ENCODE results near the gene BTBD16. TPM values are rescaled to one million over a fixed set of nuclear protein-coding genes. Genes with fewer than 3 reads are reported as not detected.

Gene BTBD16
- total RNA-seq, 4 donors from 2014 or later: not detected

DNA sequence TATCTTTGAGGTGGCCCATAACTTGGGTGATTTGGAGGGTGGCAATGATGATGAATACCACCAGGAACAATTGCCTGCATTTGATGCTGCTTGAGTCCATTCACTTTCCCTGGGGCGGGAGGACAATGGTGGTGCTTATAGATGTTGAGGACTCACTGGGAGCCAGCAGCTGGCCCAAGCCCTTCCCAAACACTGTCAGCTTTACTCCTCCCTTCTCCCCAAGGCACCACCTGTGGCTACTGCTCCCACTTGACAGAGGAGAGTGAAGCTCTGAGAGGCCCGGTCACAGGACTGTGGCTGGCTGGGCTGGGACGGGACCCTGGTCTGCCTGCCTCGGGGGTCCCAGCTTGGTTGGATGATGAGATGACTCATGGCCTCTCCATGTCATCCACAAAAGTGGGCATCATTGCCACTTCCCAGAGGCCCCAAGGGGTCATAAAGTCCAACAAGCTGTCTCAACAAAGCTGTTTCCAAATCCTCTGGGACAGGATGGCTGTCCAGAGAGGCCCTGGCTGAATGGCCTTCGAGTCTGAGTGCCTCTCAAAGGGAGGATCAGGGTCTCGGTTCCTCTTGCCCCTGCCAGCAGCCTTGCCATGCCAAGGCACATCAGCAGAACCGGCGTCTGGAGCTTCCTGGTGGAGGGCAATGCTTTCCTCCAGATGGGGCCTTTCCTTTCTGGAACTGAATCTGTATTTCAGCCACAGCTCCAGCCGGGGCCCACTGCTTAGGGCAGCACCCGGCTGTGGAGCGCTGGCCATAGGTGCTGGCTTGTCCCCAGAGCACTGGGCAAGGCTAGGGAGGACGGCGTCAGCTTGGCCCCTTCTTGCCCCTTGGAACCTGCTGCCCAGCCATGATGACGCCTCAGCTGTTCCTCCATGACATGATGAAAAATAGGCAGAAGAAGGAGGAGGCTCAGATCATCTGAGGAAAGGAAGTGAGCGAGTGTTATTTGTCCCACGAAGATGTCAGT, 56.4 kb downstream of the BTBD16 start:
- no peak for TF ChIP-seq POLR2A (IDR thresholded peaks at IDR 0.05)
- TF ChIP-seq, protein P1, sequence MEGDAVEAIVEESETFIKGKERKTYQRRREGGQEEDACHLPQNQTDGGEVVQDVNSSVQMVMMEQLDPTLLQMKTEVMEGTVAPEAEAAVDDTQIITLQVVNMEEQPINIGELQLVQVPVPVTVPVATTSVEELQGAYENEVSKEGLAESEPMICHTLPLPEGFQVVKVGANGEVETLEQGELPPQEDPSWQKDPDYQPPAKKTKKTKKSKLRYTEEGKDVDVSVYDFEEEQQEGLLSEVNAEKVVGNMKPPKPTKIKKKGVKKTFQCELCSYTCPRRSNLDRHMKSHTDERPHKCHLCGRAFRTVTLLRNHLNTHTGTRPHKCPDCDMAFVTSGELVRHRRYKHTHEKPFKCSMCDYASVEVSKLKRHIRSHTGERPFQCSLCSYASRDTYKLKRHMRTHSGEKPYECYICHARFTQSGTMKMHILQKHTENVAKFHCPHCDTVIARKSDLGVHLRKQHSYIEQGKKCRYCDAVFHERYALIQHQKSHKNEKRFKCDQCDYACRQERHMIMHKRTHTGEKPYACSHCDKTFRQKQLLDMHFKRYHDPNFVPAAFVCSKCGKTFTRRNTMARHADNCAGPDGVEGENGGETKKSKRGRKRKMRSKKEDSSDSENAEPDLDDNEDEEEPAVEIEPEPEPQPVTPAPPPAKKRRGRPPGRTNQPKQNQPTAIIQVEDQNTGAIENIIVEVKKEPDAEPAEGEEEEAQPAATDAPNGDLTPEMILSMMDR (IDR thresholded peaks at IDR 0.05): no peak
- no peaks in the 10 kb centered on the region for H3K9me3 ChIP-seq
- intact Hi-C loops (cut with DNase I): no loop called here
- no peak overlapping the region for H3K27ac ChIP-seq
- no peak overlapping the region for H3K4me3 ChIP-seq
- peaks cover 2 to 26% (median 6%) of the 10 kb centered on the region in 3 donors for H3K4me1 ChIP-seq
- no peaks in the 10 kb centered on the region for H3K36me3 ChIP-seq
- DNase-seq: no peak
- WGBS, 2 donors: 75 to 94% methylated on average over 5 to 8 of the region's 16 CpGs
- no peaks in the 10 kb centered on the region for H3K27me3 ChIP-seq

DNA sequence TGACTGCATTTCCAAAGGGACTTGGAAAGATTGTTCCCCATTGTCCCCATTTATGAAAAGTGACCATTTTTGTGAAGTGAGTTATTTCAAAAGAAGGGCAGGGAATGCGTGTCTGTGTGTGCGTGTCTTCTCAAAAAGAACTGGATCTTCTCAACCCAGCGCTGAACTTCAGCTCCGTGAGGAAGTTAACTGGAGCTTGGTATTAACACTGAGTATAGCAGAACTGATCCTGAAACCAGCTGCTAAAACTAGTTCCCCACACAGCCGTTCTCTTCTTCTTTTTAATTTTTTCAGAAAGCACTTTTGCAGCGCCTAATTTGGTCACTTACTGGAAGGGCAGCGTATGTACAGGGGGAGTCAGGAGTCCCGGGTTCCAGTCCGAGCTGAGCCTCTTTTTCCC, 57.6 kb downstream of the BTBD16 start:
- no peaks in the 10 kb centered on the region for H3K36me3 ChIP-seq
- H3K4me3 ChIP-seq: no peak overlapping the region
- H3K9me3 ChIP-seq: no peaks in the 10 kb centered on the region
- intact Hi-C loops (cut with DNase I): no loop called here
- no peak for DNase-seq
- no peaks in the 10 kb centered on the region for H3K27me3 ChIP-seq
- peaks cover 0 to 15% (median 5%) of the 10 kb centered on the region in 3 donors for H3K4me1 ChIP-seq
- H3K27ac ChIP-seq: no peak overlapping the region
- 59 to 66% methylated on average over 9 of the region's 9 CpGs for WGBS, 2 donors
- TF ChIP-seq POLR2A (IDR thresholded peaks at IDR 0.05): no peak
- TF ChIP-seq, protein P1 (IDR thresholded peaks at IDR 0.05): no peak

GRCh38 chr10:122329416-122329815, 58.3 kb downstream of the BTBD16 start:
- Histone ChIP-seq H3K27me3 (no peaks in the 10 kb centered on the region), H3K27ac (no peak overlapping the region), H3K4me1 (peaks cover 0 to 9% (median 0%) of the 10 kb centered on the region in 3 donors), H3K9me3 (no peaks in the 10 kb centered on the region), H3K4me3 (no peak overlapping the region), H3K36me3 (no peaks in the 10 kb centered on the region)
- intact Hi-C loops (cut with DNase I): no loop called here
- no peak for DNase-seq
- no peak for TF ChIP-seq POLR2A (IDR thresholded peaks at IDR 0.05)
- TF ChIP-seq, protein P1 (IDR thresholded peaks at IDR 0.05): no peak
- 59 to 81% methylated on average over 2 to 7 of the region's 13 CpGs for WGBS, 2 donors

DNA sequence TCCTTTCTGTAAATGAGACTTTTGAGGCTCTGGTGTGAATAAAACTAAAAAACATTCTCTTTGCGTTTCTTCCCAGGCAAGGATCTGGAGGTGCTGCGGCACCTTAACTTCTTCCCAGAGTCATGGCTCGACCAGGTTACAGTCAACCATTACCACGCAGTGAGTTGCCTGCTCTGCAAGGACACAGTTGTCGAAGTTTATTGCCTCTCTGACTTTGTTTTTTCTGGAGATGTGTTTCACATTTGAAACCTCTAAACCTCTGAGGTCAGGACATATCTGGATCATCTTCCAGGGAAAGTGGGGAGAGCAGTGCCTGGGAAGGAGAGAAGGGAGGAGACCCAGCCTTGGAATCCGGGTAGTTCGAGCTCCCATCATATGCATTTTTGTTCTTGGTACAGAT, 60.0 kb downstream of the BTBD16 start:
- 74 to 91% methylated on average over 5 to 7 of the region's 7 CpGs for WGBS, 2 donors
- H3K9me3 ChIP-seq: no peaks in the 10 kb centered on the region
- no peaks in the 10 kb centered on the region for H3K36me3 ChIP-seq
- no peak for DNase-seq
- H3K4me1 ChIP-seq: peaks cover 0 to 6% (median 0%) of the 10 kb centered on the region in 3 donors
- TF ChIP-seq, protein P1 (IDR thresholded peaks at IDR 0.05): no peak
- TF ChIP-seq POLR2A (IDR thresholded peaks at IDR 0.05): no peak
- no peak overlapping the region for H3K4me3 ChIP-seq
- intact Hi-C loops (cut with DNase I): no loop called here
- no peaks in the 10 kb centered on the region for H3K27me3 ChIP-seq
- no peak overlapping the region for H3K27ac ChIP-seq
